Measurements from ENCODE around the gene PCDHB8.
"Not testable (repeated sequence)": the region's sequence is repeated elsewhere in the genome, so short reads cannot be mapped to it uniquely, and the experiment has no call there.

Gene PCDHB8

DNA sequence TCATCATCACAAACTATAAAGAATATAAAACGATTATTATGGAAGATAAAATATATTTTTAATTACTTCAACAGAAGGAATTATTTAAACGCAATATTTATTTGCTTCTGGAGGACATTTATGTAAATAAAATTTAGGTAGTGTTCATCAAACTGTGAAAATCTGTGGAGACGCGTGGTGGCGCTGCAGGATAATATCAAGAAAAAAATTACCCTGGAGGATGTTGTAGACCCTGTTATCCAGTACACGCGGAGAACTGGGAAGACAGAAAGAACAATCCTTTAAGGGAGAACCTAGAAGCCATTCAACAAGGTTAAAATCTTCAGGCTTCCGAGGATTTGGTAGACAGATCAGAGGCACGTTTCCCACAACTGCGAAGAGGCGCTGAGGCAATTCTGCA is 30.9 kb downstream of the PCDHB8 start, which contains the start of gene PCDHB12:
TSS of gene PCDHB12 (plus strand) at position 242 of the 400 bp plus-strand sequence. CDS start 189 bp downstream, outside the sequence.
- no peak for DNase-seq (ENCODE audit: extremely low read depth, low read depth)
- TF ChIP-seq, protein P1, sequence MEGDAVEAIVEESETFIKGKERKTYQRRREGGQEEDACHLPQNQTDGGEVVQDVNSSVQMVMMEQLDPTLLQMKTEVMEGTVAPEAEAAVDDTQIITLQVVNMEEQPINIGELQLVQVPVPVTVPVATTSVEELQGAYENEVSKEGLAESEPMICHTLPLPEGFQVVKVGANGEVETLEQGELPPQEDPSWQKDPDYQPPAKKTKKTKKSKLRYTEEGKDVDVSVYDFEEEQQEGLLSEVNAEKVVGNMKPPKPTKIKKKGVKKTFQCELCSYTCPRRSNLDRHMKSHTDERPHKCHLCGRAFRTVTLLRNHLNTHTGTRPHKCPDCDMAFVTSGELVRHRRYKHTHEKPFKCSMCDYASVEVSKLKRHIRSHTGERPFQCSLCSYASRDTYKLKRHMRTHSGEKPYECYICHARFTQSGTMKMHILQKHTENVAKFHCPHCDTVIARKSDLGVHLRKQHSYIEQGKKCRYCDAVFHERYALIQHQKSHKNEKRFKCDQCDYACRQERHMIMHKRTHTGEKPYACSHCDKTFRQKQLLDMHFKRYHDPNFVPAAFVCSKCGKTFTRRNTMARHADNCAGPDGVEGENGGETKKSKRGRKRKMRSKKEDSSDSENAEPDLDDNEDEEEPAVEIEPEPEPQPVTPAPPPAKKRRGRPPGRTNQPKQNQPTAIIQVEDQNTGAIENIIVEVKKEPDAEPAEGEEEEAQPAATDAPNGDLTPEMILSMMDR (IDR thresholded peaks at IDR 0.05; ENCODE audit: low read depth, low read length), result no peak

DNA sequence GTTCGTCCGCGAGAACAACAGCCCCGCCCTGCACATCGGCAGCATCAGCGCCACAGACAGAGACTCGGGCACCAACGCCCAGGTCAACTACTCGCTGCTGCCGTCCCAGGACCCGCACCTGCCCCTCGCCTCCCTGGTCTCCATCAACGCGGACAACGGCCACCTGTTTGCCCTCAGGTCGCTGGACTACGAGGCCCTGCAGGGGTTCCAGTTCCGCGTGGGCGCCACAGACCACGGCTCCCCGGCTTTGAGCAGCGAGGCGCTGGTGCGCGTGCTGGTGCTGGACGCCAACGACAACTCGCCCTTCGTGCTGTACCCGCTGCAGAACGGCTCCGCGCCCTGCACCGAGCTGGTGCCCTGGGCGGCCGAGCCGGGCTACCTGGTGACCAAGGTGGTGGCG is 32.7 kb downstream of the PCDHB8 start:
- not testable (repeated sequence) for DNase-seq (ENCODE audit: extremely low read depth, low read depth)

DNA sequence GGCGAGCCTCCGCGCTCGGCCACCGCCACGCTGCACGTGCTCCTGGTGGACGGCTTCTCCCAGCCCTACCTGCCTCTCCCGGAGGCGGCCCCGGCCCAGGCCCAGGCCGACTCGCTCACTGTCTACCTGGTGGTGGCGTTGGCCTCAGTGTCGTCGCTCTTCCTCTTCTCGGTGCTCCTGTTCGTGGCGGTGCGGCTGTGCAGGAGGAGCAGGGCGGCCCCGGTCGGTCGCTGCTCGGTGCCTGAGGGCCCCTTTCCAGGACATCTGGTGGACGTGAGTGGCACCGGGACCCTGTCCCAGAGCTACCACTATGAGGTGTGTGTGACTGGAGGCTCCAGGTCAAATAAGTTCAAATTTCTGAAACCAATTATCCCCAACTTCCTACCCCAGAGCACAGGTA is 33.3 kb downstream of the PCDHB8 start:
- DNase-seq (ENCODE audit: extremely low read depth, low read depth), result not testable (repeated sequence)

DNA sequence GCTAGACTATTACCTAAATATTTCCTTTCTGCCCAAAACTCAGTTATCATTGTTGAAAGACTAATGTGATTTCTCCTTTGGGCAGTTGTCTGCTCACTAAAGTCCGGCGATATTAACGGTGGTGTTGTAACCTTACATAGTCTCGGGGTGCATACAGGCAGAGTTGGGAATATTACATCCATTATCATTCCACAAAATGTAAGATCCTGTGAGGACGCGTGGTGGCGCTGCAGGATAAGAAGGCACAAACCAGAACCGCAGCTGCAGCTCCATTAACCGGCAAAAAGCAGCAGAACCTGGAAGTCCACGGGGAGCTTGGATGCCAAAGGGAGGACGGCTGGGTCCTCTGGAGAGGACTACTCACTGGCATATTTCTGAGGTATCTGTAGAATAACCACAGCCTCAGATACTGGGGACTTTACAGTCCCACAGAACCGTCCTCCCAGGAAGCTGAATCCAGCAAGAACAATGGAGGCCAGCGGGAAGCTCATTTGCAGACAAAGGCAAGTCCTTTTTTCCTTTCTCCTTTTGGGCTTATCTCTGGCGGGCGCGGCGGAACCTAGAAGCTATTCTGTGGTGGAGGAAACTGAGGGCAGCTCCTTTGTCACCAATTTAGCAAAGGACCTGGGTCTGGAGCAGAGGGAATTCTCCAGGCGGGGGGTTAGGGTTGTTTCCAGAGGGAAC is 36.2 kb downstream of the PCDHB8 start, which contains the start of gene PCDHB13:
TSS of gene PCDHB13 (plus strand) at position 264 of the 684 bp plus-strand sequence. CDS start at position 469, 205 bp downstream.
- DNase-seq (ENCODE audit: extremely low read depth, low read depth), result not testable (repeated sequence)

DNA sequence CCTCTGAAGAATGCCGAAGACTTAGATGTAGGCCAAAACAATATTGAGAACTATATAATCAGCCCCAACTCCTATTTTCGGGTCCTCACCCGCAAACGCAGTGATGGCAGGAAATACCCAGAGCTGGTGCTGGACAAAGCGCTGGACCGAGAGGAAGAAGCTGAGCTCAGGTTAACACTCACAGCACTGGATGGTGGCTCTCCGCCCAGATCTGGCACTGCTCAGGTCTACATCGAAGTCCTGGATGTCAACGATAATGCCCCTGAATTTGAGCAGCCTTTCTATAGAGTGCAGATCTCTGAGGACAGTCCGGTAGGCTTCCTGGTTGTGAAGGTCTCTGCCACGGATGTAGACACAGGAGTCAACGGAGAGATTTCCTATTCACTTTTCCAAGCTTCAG is 37.0 kb downstream of the PCDHB8 start:
- DNase-seq (ENCODE audit: extremely low read depth, low read depth), result not testable (repeated sequence)

DNA sequence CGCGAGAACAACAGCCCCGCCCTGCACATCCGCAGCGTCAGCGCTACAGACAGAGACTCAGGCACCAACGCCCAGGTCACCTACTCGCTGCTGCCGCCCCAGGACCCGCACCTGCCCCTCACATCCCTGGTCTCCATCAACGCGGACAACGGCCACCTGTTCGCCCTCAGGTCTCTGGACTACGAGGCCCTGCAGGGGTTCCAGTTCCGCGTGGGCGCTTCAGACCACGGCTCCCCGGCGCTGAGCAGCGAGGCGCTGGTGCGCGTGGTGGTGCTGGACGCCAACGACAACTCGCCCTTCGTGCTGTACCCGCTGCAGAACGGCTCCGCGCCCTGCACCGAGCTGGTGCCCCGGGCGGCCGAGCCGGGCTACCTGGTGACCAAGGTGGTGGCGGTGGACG is 37.9 kb downstream of the PCDHB8 start:
- DNase-seq (ENCODE audit: extremely low read depth, low read depth), result not testable (repeated sequence)

DNA sequence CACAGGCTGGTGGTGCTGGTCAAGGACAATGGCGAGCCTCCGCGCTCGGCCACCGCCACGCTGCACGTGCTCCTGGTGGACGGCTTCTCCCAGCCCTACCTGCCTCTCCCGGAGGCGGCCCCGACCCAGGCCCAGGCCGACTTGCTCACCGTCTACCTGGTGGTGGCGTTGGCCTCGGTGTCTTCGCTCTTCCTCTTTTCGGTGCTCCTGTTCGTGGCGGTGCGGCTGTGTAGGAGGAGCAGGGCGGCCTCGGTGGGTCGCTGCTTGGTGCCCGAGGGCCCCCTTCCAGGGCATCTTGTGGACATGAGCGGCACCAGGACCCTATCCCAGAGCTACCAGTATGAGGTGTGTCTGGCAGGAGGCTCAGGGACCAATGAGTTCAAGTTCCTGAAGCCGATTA is 38.4 kb downstream of the PCDHB8 start:
- DNase-seq (ENCODE audit: extremely low read depth, low read depth), result not testable (repeated sequence)

DNA sequence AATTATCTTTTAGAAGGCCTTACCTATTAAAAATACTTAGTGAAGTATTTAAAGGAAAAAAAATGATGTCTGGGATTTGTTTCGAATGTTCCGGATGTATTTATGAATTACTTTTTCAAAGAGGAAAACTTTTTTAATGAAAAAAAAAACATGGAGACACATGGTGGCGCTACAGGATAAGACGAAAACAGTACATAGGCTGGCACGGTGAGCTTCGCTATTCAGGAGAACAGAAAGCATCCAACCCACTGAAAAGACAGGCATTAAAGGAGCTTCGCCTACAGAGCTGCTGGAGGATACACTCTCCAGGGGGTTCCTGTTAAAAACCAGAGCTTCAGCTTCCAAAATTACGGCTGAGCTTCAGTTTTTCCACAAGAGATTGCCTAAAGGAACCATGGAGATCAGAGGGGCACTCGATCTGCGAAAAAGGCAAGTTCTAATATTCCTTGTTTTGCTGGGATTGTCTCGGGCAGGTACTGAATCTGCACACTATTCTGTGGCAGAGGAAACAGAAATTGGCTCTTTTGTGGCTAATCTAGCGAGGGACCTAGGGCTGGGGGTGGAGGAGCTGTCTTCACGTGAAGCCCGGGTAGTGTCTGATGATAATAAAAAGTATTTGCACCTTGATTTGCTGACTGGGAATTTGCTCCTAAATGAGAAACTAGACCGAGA is 45.7 kb downstream of the PCDHB8 start, which contains the start of gene PCDHB14:
TSS of gene PCDHB14 (plus strand) at position 232 of the 672 bp plus-strand sequence. CDS start at position 395, 163 bp downstream.
- TF ChIP-seq, protein P1 (IDR thresholded peaks at IDR 0.05; ENCODE audit: low read depth, low read length), result no peak
- no peak for DNase-seq (ENCODE audit: extremely low read depth, low read depth)

DNA sequence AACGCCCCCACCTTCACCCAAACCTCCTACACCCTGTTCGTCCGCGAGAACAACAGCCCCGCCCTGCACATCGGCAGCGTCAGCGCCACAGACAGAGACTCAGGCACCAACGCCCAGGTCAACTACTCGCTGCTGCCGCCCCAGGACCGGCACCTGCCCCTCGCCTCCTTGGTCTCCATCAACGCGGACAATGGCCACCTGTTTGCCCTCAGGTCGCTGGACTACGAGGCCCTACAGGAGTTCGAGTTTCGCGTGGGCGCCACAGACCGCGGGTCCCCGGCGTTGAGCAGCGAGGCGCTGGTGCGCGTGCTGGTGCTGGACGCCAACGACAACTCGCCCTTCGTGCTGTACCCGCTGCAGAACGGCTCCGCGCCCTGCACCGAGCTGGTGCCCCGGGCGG is 47.3 kb downstream of the PCDHB8 start:
- DNase-seq (ENCODE audit: extremely low read depth, low read depth), result not testable (repeated sequence)

DNA sequence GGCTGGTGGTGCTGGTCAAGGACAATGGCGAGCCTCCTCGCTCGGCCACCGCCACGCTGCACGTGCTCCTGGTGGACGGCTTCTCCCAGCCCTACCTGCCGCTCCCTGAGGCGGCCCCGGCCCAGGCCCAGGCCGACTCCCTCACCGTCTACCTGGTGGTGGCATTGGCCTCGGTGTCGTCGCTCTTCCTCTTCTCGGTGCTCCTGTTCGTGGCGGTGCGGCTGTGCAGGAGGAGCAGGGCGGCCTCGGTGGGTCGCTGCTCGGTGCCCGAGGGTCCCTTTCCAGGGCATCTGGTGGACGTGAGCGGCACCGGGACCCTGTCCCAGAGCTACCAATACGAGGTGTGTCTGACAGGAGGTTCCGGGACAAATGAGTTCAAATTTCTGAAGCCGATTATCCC is 47.8 kb downstream of the PCDHB8 start:
- not testable (repeated sequence) for DNase-seq (ENCODE audit: extremely low read depth, low read depth)

Data from AG09319 (cell line).